Astrocyte of the spinal cord (primary cell): Measurements from ENCODE around the gene HLCS.
A peak's percentile ranks its signal among the peaks of the same experiment; 100 is the strongest.

ENCODE experiments used
- DNase-seq: peaks from one replicate; pipeline ENCODE4 v3.0.0; 2011; ENCODE audit warnings: low read depth, low spot score
- H3K4me3 ChIP-seq: 2 replicates; pipeline ENCODE4 v1.5.1; 2011; ENCODE audit warnings: low read depth, mild to moderate bottlenecking, low read length, moderate library complexity
- CTCF ChIP-seq: IDR thresholded peaks from 2 replicates; pipeline ENCODE4 v1.5.1; 2012; ENCODE audit warnings: low read depth, mild to moderate bottlenecking, low read length, inconsistent platforms
- in situ Hi-C: cut with HindIII; loops from 2 replicates; pipeline ENCODE4 v1.10.0; 2017; ENCODE audit warnings: low sequenced_read_pairs

HLCS gene

GRCh38 chr21:36918291-36918690 is 48.2 kb downstream of the HLCS start:
- no peak for TF ChIP-seq CTCF
- no peak for DNase-seq

GRCh38 chr21:36917471-36918158 is 48.9 kb downstream of the HLCS start:
- in situ Hi-C loops, result no loop called here
- TF ChIP-seq CTCF, result peak; percentile 85
- peak; percentile 68 for DNase-seq

More at GRCh38 chr21:36918291-36918690, 48.2 kb downstream of the HLCS start:
- in situ Hi-C loops, result no loop called here
- H3K4me3 ChIP-seq, result no peak overlapping the region

GRCh38 chr21:36916718-36917117 is 49.8 kb downstream of the HLCS start:
- H3K4me3 ChIP-seq, result no peak overlapping the region
- DNase-seq, result no peak

More at GRCh38 chr21:36917471-36918158, 48.9 kb downstream of the HLCS start:
- no peak overlapping the region for H3K4me3 ChIP-seq

GRCh38 chr21:36915696-36916245 is 50.7 kb downstream of the HLCS start:
- no peak for DNase-seq
- in situ Hi-C loops, result no loop called here
- TF ChIP-seq CTCF, result no peak
- H3K4me3 ChIP-seq, result no peak overlapping the region

More at GRCh38 chr21:36916718-36917117, 49.8 kb downstream of the HLCS start:
- in situ Hi-C loops, result no loop called here
- TF ChIP-seq CTCF, result no peak

- in situ Hi-C loops, result no loop called here
- no peak for TF ChIP-seq CTCF
- DNase-seq, result no peak
- no peak overlapping the region for H3K4me3 ChIP-seq
Measured at GRCh38 chr21:36915014-36915695, 51.3 kb downstream of the HLCS start.

- TF ChIP-seq CTCF, result no peak
- in situ Hi-C loops, result no loop called here
- no peak for DNase-seq
- no peak overlapping the region for H3K4me3 ChIP-seq
Measured at GRCh38 chr21:36914244-36915013, 52.0 kb downstream of the HLCS start.
